GM12872 (cell line): ENCODE results near the gene FAM13A.

ENCODE experiments used
- CTCF ChIP-seq: IDR thresholded peaks from 3 replicates; pipeline ENCODE4 v1.5.1; 2011; ENCODE audit warnings: low read depth, mild to moderate bottlenecking, low read length, moderate library complexity; ENCODE audit not compliant: insufficient read depth

Gene FAM13A

GRCh38 chr4:89056953-89057398 lies at the start of gene FAM13A:
Gene FAM13A, minus strand, starts transcription at chr4:89057185. Its CDS starts 221 bp downstream, at chr4:89056964.
- no peak for TF ChIP-seq CTCF

- no peak for TF ChIP-seq CTCF
Observed at GRCh38 chr4:89105726-89106125, 48.7 kb upstream of the FAM13A start.

GRCh38 chr4:89101256-89102161 lies 44.5 kb upstream of the FAM13A start:
- no peak for TF ChIP-seq CTCF

GRCh38 chr4:89100853-89101252 lies 43.9 kb upstream of the FAM13A start:
- TF ChIP-seq CTCF = no peak

- no peak for TF ChIP-seq CTCF
Observed at GRCh38 chr4:89099471-89099870, 42.5 kb upstream of the FAM13A start.

- no peak for TF ChIP-seq CTCF
Observed at GRCh38 chr4:89099034-89099433, 42.0 kb upstream of the FAM13A start.

- no peak for TF ChIP-seq CTCF
Observed at GRCh38 chr4:89078300-89078699, 21.3 kb upstream of the FAM13A start.
